H9 (cell line): ENCODE results near the gene PCDH10. TPM values are rescaled to one million over a fixed set of nuclear protein-coding genes. Genes with fewer than 3 reads are reported as not detected.

Experiments
- DNase-seq: peaks from one replicate; pipeline ENCODE4 v3.0.0-alpha.2; 2017
- H2AFZ ChIP-seq: one replicate; pipeline ENCODE4 v1.6.1; 2013; ENCODE audit warnings: mild to moderate bottlenecking, low read length, control low read depth, moderate library complexity
- H2AK5ac ChIP-seq: 2 replicates; pipeline ENCODE4 v1.6.1; 2013; ENCODE audit warnings: low read length, control low read depth, mixed read lengths; ENCODE audit not compliant: insufficient read length
- H2BK120ac ChIP-seq: one replicate; pipeline ENCODE4 v1.6.1; 2013; ENCODE audit warnings: low read depth, mild to moderate bottlenecking, low read length, control low read depth, inconsistent platforms; ENCODE audit not compliant: poor library complexity, severe bottlenecking
- H2BK12ac ChIP-seq: 2 replicates; pipeline ENCODE4 v1.6.1; 2013; ENCODE audit warnings: low read length, control low read depth, mixed read lengths, low read depth; ENCODE audit not compliant: insufficient read length
- H2BK15ac ChIP-seq: 2 replicates; pipeline ENCODE4 v1.6.1; 2013; ENCODE audit warnings: low read depth, low read length, control low read depth
- H2BK20ac ChIP-seq: one replicate; pipeline ENCODE4 v1.6.1; 2013; ENCODE audit warnings: low read depth, mild to moderate bottlenecking, low read length, control low read depth, inconsistent platforms; ENCODE audit not compliant: poor library complexity, severe bottlenecking
- H2BK5ac ChIP-seq: 2 replicates; pipeline ENCODE4 v1.6.1; 2013; ENCODE audit warnings: low read length, control low read depth, mixed read lengths; ENCODE audit not compliant: insufficient read length
- H3K14ac ChIP-seq: 2 replicates; pipeline ENCODE4 v1.6.1; 2013; ENCODE audit warnings: low read length, control low read depth; ENCODE audit not compliant: insufficient read depth
- H3K18ac ChIP-seq: 2 replicates; pipeline ENCODE4 v1.6.1; 2013; ENCODE audit warnings: low read depth, mild to moderate bottlenecking, mixed read lengths, low read length, control low read depth; ENCODE audit not compliant: insufficient read length
- H3K23ac ChIP-seq: 2 replicates; pipeline ENCODE4 v1.6.1; 2013; ENCODE audit warnings: low read length, control low read depth, mixed read lengths, low read depth; ENCODE audit not compliant: insufficient read length
- H3K23me2 ChIP-seq: 2 replicates; pipeline ENCODE4 v1.6.1; 2013; ENCODE audit warnings: low read depth, mild to moderate bottlenecking, mixed read lengths, low read length, control low read depth; ENCODE audit not compliant: insufficient read length, poor library complexity, severe bottlenecking
- H3K27ac ChIP-seq: 2 replicates; pipeline ENCODE4 v1.5.1; 2013; ENCODE audit warnings: low read length, control low read depth, mixed read lengths, low read depth; ENCODE audit not compliant: insufficient read length
- H3K27me3 ChIP-seq: 2 replicates; pipeline ENCODE4 v1.6.1; 2013; ENCODE audit warnings: low read length, control low read depth, inconsistent platforms; ENCODE audit not compliant: insufficient read depth
- H3K4ac ChIP-seq: 2 replicates; pipeline ENCODE4 v1.6.1; 2013; ENCODE audit warnings: low read depth, mild to moderate bottlenecking, control low read depth, inconsistent platforms, low read length, moderate library complexity
- H3K4me1 ChIP-seq: 2 replicates; pipeline ENCODE4 v1.6.1; 2013; ENCODE audit warnings: low read length, control low read depth, inconsistent platforms; ENCODE audit not compliant: insufficient read depth
- H3K4me2 ChIP-seq: 2 replicates; pipeline ENCODE4 v1.6.1; 2013; ENCODE audit warnings: low read length, control low read depth, mixed read lengths; ENCODE audit not compliant: insufficient read length, insufficient read depth
- H3K56ac ChIP-seq: 2 replicates; pipeline ENCODE4 v1.6.1; 2013; ENCODE audit warnings: low read depth, mild to moderate bottlenecking, mixed read lengths, low read length, control low read depth; ENCODE audit not compliant: insufficient read length
- H3K79me1 ChIP-seq: 2 replicates; pipeline ENCODE4 v1.6.1; 2013; ENCODE audit warnings: low read depth, mild to moderate bottlenecking, moderate library complexity, low read length, control low read depth, inconsistent platforms; ENCODE audit not compliant: insufficient read depth, poor library complexity, severe bottlenecking
- H3K79me2 ChIP-seq: 2 replicates; pipeline ENCODE4 v1.6.1; 2013; ENCODE audit warnings: low read length, control low read depth, inconsistent platforms; ENCODE audit not compliant: insufficient read depth
- H3K9ac ChIP-seq: 2 replicates; pipeline ENCODE4 v1.6.1; 2013; ENCODE audit warnings: low read length, control low read depth, mixed read lengths; ENCODE audit not compliant: insufficient read length; ENCODE audit errors: extremely low read depth
- H3K9me3 ChIP-seq: one replicate; pipeline ENCODE4 v1.6.1; 2013; ENCODE audit warnings: low read depth, low read length, inconsistent platforms; ENCODE audit not compliant: control insufficient read depth
- H3T11ph ChIP-seq: one replicate; pipeline ENCODE4 v1.6.1; 2013; ENCODE audit warnings: mild to moderate bottlenecking, low read length, control low read depth, inconsistent platforms
- H4K20me1 ChIP-seq: one replicate; pipeline ENCODE4 v1.6.1; 2013; ENCODE audit not compliant: control insufficient read depth, insufficient read length, insufficient read depth
- H4K5ac ChIP-seq: 2 replicates; pipeline ENCODE4 v1.6.1; 2013; ENCODE audit warnings: low read depth, mild to moderate bottlenecking, mixed read lengths, low read length, control low read depth; ENCODE audit not compliant: insufficient read length
- H4K8ac ChIP-seq: replicated peaks from 2 replicates; pipeline ENCODE4 v1.6.1; 2013; ENCODE audit warnings: low read length, control low read depth, mixed read lengths, low read depth; ENCODE audit not compliant: insufficient read length
- H4K91ac ChIP-seq: 2 replicates; pipeline ENCODE4 v1.6.1; 2013; ENCODE audit warnings: low read depth, mild to moderate bottlenecking, moderate library complexity, mixed read lengths, low read length, control low read depth; ENCODE audit not compliant: insufficient read length
- H3K27ac Mint-ChIP-seq, 3 experiments: 2 replicates in 2 of 3; 3 replicates in 1 of 3; pipeline ENCODE4 v1.8.0; 2020 to 2021; ENCODE audit warnings: mixed read lengths in 3 of 3, mild to moderate bottlenecking in 1 of 3, moderate library complexity in 1 of 3
- H3K27me3 Mint-ChIP-seq: 2 replicates; pipeline ENCODE4 v1.8.0; 2021; ENCODE audit warnings: low read depth, mild to moderate bottlenecking, moderate library complexity, mixed read lengths
- H3K36me3 Mint-ChIP-seq, 3 experiments: 2 replicates in 2 of 3; 3 replicates in 1 of 3; pipeline ENCODE4 v1.8.0; 2020 to 2021; ENCODE audit warnings: low read depth in 3 of 3, mixed read lengths in 3 of 3; ENCODE audit not compliant: insufficient read depth in 1 of 3
- H3K4me1 Mint-ChIP-seq, 2 experiments: 2 replicates each; pipeline ENCODE4 v1.8.0; 2020; ENCODE audit warnings: mixed read lengths in 2 of 2
- H3K4me3 Mint-ChIP-seq, 2 experiments: 2 replicates in 1 of 2; 3 replicates in 1 of 2; pipeline ENCODE4 v1.8.0; 2020 to 2021; ENCODE audit warnings: mild to moderate bottlenecking in 2 of 2, mixed read lengths in 2 of 2, moderate library complexity in 1 of 2
- H3K9me3 Mint-ChIP-seq, 2 experiments: 2 replicates in 1 of 2; 3 replicates in 1 of 2; pipeline ENCODE4 v1.8.0; 2020; ENCODE audit warnings: mild to moderate bottlenecking in 2 of 2, mixed read lengths in 2 of 2, moderate library complexity in 1 of 2
- WGBS: extraction: QIAGEN DNeasy Blood & Tissue Kit; methylation state at CpG from one replicate; pipeline ENCODE4 v1.1.7; 2013; ENCODE audit warnings: missing lambda C conversion rate, low lambda C conversion rate, mixed read lengths; ENCODE audit not compliant: insufficient read length; ENCODE audit errors: extremely low coverage; 5-methylcytosine and 5-hydroxymethylcytosine counted together
- total RNA-seq: library from RNA; stranded (reverse); gene quantifications from 2 replicates; pipeline ENCODE4 v1.2.1, GENCODE V29; 2021
- TF ChIP-seq, protein P1 (sequence below): fragments of 200-600 bp; sonication (generic); conservative IDR thresholded peaks from 3 replicates; pipeline ENCODE4 v1.8.0; 2021; ENCODE audit warnings: antibody characterized with exemption, mild to moderate bottlenecking

The PCDH10 gene
- total RNA-seq, 1 experiment from 2014 or later: 8.1 TPM

- Histone ChIP-seq H2BK5ac (no peak overlapping the region), H3K4me2 (peak overlapping the region; percentile 98), H3K27ac (no peak overlapping the region), H3K23me2 (peaks cover 71% of the 10 kb centered on the region), H3K23ac (no peak overlapping the region), H4K8ac (no peak overlapping the region), H2AK5ac (no peak overlapping the region), H3K18ac (no peak overlapping the region), H3T11ph (no peak overlapping the region), H3K9me3 (no peaks in the 10 kb centered on the region), H2BK12ac (no peak overlapping the region), H3K79me1 (no peaks in the 10 kb centered on the region), H4K20me1 (peaks cover 2% of the 10 kb centered on the region), H2AFZ (no peak overlapping the region), H3K9ac (no peak overlapping the region), H2BK15ac (no peak overlapping the region), H2BK20ac (no peak overlapping the region), H3K27me3 (peaks cover 38% of the 10 kb centered on the region; the same call in 1 of the 2 replicates), H3K14ac (no peak overlapping the region), H3K4ac (no peak overlapping the region), H3K56ac (no peak overlapping the region), H4K91ac (no peak overlapping the region), H4K5ac (no peak overlapping the region), H3K4me1 (no peaks in the 10 kb centered on the region), H3K79me2 (no peaks in the 10 kb centered on the region), H2BK120ac (no peak overlapping the region)
- no peak overlapping the region for H3K27ac Mint-ChIP-seq
- TF ChIP-seq, protein P1, sequence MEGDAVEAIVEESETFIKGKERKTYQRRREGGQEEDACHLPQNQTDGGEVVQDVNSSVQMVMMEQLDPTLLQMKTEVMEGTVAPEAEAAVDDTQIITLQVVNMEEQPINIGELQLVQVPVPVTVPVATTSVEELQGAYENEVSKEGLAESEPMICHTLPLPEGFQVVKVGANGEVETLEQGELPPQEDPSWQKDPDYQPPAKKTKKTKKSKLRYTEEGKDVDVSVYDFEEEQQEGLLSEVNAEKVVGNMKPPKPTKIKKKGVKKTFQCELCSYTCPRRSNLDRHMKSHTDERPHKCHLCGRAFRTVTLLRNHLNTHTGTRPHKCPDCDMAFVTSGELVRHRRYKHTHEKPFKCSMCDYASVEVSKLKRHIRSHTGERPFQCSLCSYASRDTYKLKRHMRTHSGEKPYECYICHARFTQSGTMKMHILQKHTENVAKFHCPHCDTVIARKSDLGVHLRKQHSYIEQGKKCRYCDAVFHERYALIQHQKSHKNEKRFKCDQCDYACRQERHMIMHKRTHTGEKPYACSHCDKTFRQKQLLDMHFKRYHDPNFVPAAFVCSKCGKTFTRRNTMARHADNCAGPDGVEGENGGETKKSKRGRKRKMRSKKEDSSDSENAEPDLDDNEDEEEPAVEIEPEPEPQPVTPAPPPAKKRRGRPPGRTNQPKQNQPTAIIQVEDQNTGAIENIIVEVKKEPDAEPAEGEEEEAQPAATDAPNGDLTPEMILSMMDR: no peak
- peaks cover 62 to 66% of the 10 kb centered on the region in 2 experiments for H3K4me1 Mint-ChIP-seq
- no CpG with 5 or more reads among the region's 17 CpGs for WGBS
- peaks cover 78% of the 10 kb centered on the region for H3K27me3 Mint-ChIP-seq
- peaks cover 0 to 2% (median 0%) of the 10 kb centered on the region in 3 experiments; a peak in 3 of 7 replicates for H3K36me3 Mint-ChIP-seq
- peak overlapping the region; percentile 82 to 92 for H3K4me3 Mint-ChIP-seq
- H3K9me3 Mint-ChIP-seq: peaks cover 0 to 6% of the 10 kb centered on the region in 2 experiments; a peak in 3 of 5 replicates
- DNase-seq: peak; percentile 26
These were observed 908 bp downstream of the PCDH10 start for GRCh38 chr4:133149932-133150471.
